Mesodermal cell (in vitro differentiated cells): ENCODE data around the gene CDC42EP1.
"Not testable (repeated sequence)": the region's sequence is repeated elsewhere in the genome, so short reads cannot be mapped to it uniquely, and the experiment has no call there.

Experiments used
- H3K27ac ChIP-seq: 2 replicates; pipeline ENCODE4 v1.7.0; 2013; ENCODE audit warnings: mild to moderate bottlenecking, low read depth, low read length, moderate library complexity; ENCODE audit not compliant: severe bottlenecking
- H3K36me3 ChIP-seq: 2 replicates; pipeline ENCODE4 v1.7.1; 2013; ENCODE audit warnings: mild to moderate bottlenecking, low read length, moderate library complexity; ENCODE audit not compliant: control insufficient read depth, insufficient read depth
- H3K4me1 ChIP-seq: one replicate; pipeline ENCODE4 v1.7.1; 2013; ENCODE audit warnings: mild to moderate bottlenecking, low read length; ENCODE audit not compliant: insufficient read depth, control insufficient read depth, poor library complexity, severe bottlenecking
- H3K4me3 ChIP-seq: 2 replicates; pipeline ENCODE4 v1.7.0; 2013; ENCODE audit warnings: low read length, control low read depth, mild to moderate bottlenecking; ENCODE audit not compliant: insufficient read depth, poor library complexity, severe bottlenecking; ENCODE audit errors: extremely low read depth
- H3K9me3 ChIP-seq: 2 replicates; pipeline ENCODE4 v1.7.1; 2013; ENCODE audit warnings: mild to moderate bottlenecking, low read length, moderate library complexity; ENCODE audit not compliant: control insufficient read depth
- WGBS, 2 experiments: methylation state at CpG; one replicate each; pipeline ENCODE4 v1.1.5; 2013; ENCODE audit warnings: missing lambda C conversion rate in 2 of 2; ENCODE audit not compliant: insufficient coverage in 2 of 2; 5-methylcytosine and 5-hydroxymethylcytosine counted together

Gene CDC42EP1

GRCh38 chr22:37535159-37535558, 25.1 kb upstream of the CDC42EP1 start:
- no peaks in the 10 kb centered on the region for H3K9me3 ChIP-seq
- WGBS, 2 experiments, result 95 to 100% methylated on average over 1 to 3 of the region's 6 CpGs
- no peak overlapping the region for H3K27ac ChIP-seq

GRCh38 chr22:37538590-37539357, 21.5 kb upstream of the CDC42EP1 start:
- Histone ChIP-seq H3K4me3 (no peak overlapping the region), H3K4me1 (peaks cover 13% of the 10 kb centered on the region), H3K27ac (no peak overlapping the region), H3K9me3 (no peaks in the 10 kb centered on the region), H3K36me3 (no peaks in the 10 kb centered on the region)
- WGBS, 2 experiments, result 43 to 54% methylated on average over 13 to 17 of the region's 20 CpGs

More at GRCh38 chr22:37535159-37535558, 25.1 kb upstream of the CDC42EP1 start:
- Histone ChIP-seq H3K36me3 (no peaks in the 10 kb centered on the region), H3K4me1 (no peaks in the 10 kb centered on the region), H3K4me3 (no peak overlapping the region)

- H3K27ac ChIP-seq, H3K4me3 ChIP-seq, H3K36me3 ChIP-seq, H3K9me3 ChIP-seq: not testable (repeated sequence)
- peaks cover 17% of the 10 kb centered on the region for H3K4me1 ChIP-seq
- 91 to 97% methylated on average over 4 to 5 of the region's 6 CpGs for WGBS, 2 experiments
Measured at GRCh38 chr22:37539790-37540189, 20.5 kb upstream of the CDC42EP1 start.

- not testable (repeated sequence) for H3K4me3 ChIP-seq, H3K9me3 ChIP-seq, H3K36me3 ChIP-seq, H3K27ac ChIP-seq
- H3K4me1 ChIP-seq, result peaks cover 36% of the 10 kb centered on the region
- 92 to 94% methylated on average over 2 to 4 of the region's 4 CpGs for WGBS, 2 experiments
Measured at GRCh38 chr22:37542416-37542815, 17.9 kb upstream of the CDC42EP1 start.

GRCh38 chr22:37542959-37543358, 17.3 kb upstream of the CDC42EP1 start:
- Histone ChIP-seq H3K27ac (no peak overlapping the region), H3K4me3 (no peak overlapping the region), H3K4me1 (peaks cover 38% of the 10 kb centered on the region), H3K36me3 (no peaks in the 10 kb centered on the region), H3K9me3 (no peaks in the 10 kb centered on the region)
- 89 to 97% methylated on average over 5 to 7 of the region's 7 CpGs for WGBS, 2 experiments

- H3K4me1 ChIP-seq, result peaks cover 46% of the 10 kb centered on the region
- WGBS, 2 experiments, result 33 to 37% methylated on average over 9 to 10 of the region's 11 CpGs
- no peaks in the 10 kb centered on the region for H3K9me3 ChIP-seq
- peak overlapping the region; percentile 32 for H3K4me3 ChIP-seq
- H3K27ac ChIP-seq, result peak overlapping the region; percentile 96
- H3K36me3 ChIP-seq, result no peaks in the 10 kb centered on the region
Measured at GRCh38 chr22:37544955-37545702, 15.2 kb upstream of the CDC42EP1 start.

GRCh38 chr22:37545703-37546436, 14.4 kb upstream of the CDC42EP1 start:
- H3K36me3 ChIP-seq, result no peaks in the 10 kb centered on the region
- 8 to 9% methylated on average over 13 to 17 of the region's 28 CpGs for WGBS, 2 experiments
- peak overlapping the region; percentile 96 for H3K27ac ChIP-seq
- H3K4me3 ChIP-seq, result peak overlapping the region; percentile 32
- no peaks in the 10 kb centered on the region for H3K9me3 ChIP-seq
- peaks cover 46% of the 10 kb centered on the region for H3K4me1 ChIP-seq

- Histone ChIP-seq H3K4me3 (peak overlapping the region; percentile 32), H3K9me3 (no peaks in the 10 kb centered on the region), H3K4me1 (peaks cover 48% of the 10 kb centered on the region), H3K36me3 (no peaks in the 10 kb centered on the region), H3K27ac (peak overlapping the region; percentile 96)
- WGBS, 2 experiments, result 44 to 46% methylated on average over 19 of the region's 21 CpGs
Measured at GRCh38 chr22:37546437-37547250, 13.6 kb upstream of the CDC42EP1 start.

- H3K4me3 ChIP-seq, result no peak overlapping the region
- H3K4me1 ChIP-seq, result peaks cover 48% of the 10 kb centered on the region
- no peaks in the 10 kb centered on the region for H3K9me3 ChIP-seq
- peak overlapping the region; percentile 96 for H3K27ac ChIP-seq
- H3K36me3 ChIP-seq, result no peaks in the 10 kb centered on the region
- 88 to 94% methylated on average over 6 to 8 of the region's 9 CpGs for WGBS, 2 experiments
Measured at GRCh38 chr22:37547251-37547741, 13.0 kb upstream of the CDC42EP1 start.

- peak overlapping the region; percentile 49 for H3K27ac ChIP-seq
- no peaks in the 10 kb centered on the region for H3K36me3 ChIP-seq
- WGBS, 2 experiments, result 18 to 50% methylated on average over 2 to 4 of the region's 5 CpGs
- H3K4me1 ChIP-seq, result peaks cover 56% of the 10 kb centered on the region
- H3K4me3 ChIP-seq, result no peak overlapping the region
- no peaks in the 10 kb centered on the region for H3K9me3 ChIP-seq
Measured at GRCh38 chr22:37549704-37550059, 10.6 kb upstream of the CDC42EP1 start.
